Measurements from ENCODE around the gene ADAMTSL1.

Gene ADAMTSL1

DNA sequence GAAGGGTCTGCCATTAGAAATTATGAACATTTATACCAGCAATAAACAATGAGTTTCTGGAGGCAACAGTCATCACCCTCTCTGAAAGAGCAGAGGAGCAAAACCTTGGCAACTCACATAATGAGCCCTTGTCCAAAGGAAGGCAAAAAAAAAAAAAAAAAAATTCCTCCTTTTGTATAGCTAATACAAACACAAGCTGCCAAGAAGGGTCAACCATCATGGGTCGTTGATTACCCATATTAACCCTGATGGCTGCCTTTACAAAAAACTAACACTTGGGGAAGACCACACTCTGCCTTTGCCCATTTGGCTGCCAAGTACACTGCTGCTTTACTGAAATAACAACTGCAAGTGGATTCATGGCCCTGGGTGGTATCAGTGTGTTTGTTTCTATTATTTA lies 272.7 kb downstream of the ADAMTSL1 start:
- Histone ChIP-seq H3K9ac (ENCODE audit: low read length) (no peak overlapping the region), H3K27ac (ENCODE audit: low read depth, low read length) (no peak overlapping the region), H3K36me3 (ENCODE audit: low read length) (no peaks in the 10 kb centered on the region), H3K4me3 (ENCODE audit: insufficient read depth, low read length, poor library complexity, severe bottlenecking) (no peak overlapping the region), H3K79me2 (ENCODE audit: insufficient read depth, low read length) (no peaks in the 10 kb centered on the region), H4K20me1 (ENCODE audit: low read depth, low read length) (no peaks in the 10 kb centered on the region), H3F3A (ENCODE audit: insufficient read depth) (no peaks in the 10 kb centered on the region), H2AFZ (ENCODE audit: low read depth, low read length, severe bottlenecking) (no peak overlapping the region), H3K4me2 (ENCODE audit: low read depth, low read length, poor library complexity, severe bottlenecking) (no peak overlapping the region), H3K9me2 (replicated peaks; ENCODE audit: insufficient read depth, low read length) (no peaks in the 10 kb centered on the region), H3K9me3 (ENCODE audit: insufficient read depth, low read length) (no peaks in the 10 kb centered on the region), H3K27me3 (ENCODE audit: low read length) (no peaks in the 10 kb centered on the region)
- TF ChIP-seq, protein P1, sequence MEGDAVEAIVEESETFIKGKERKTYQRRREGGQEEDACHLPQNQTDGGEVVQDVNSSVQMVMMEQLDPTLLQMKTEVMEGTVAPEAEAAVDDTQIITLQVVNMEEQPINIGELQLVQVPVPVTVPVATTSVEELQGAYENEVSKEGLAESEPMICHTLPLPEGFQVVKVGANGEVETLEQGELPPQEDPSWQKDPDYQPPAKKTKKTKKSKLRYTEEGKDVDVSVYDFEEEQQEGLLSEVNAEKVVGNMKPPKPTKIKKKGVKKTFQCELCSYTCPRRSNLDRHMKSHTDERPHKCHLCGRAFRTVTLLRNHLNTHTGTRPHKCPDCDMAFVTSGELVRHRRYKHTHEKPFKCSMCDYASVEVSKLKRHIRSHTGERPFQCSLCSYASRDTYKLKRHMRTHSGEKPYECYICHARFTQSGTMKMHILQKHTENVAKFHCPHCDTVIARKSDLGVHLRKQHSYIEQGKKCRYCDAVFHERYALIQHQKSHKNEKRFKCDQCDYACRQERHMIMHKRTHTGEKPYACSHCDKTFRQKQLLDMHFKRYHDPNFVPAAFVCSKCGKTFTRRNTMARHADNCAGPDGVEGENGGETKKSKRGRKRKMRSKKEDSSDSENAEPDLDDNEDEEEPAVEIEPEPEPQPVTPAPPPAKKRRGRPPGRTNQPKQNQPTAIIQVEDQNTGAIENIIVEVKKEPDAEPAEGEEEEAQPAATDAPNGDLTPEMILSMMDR (IDR thresholded peaks at IDR 0.05; ENCODE audit: insufficient read depth, low read length, poor library complexity, severe bottlenecking): no peak
- TF ChIP-seq EZH2phosphoT487 (conservative IDR thresholded peaks at IDR 0.05; ENCODE audit: low read length): no peak

DNA sequence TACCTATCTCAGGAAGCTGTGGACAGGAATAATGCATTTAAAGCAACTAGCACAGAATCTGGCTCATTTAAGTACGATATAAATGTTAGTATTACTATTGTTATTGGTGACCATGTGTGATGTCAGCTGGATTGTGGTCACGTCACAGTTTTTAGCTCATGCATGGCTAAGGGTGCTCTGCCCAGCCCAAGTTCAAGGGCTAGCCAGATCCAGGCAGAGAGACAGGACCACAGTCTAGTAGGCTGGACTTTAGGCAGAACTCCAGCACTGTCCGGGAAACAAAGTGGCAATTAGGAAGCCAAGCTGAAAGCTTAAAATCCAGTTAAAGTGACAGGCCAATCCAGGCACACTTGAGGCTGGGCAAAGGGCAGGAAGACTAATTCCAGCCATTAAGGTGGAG lies 273.6 kb downstream of the ADAMTSL1 start:
- Histone ChIP-seq H3K9ac (ENCODE audit: low read length) (no peak overlapping the region), H3F3A (ENCODE audit: insufficient read depth) (no peaks in the 10 kb centered on the region), H3K27ac (ENCODE audit: low read depth, low read length) (no peak overlapping the region), H3K27me3 (ENCODE audit: low read length) (no peaks in the 10 kb centered on the region), H3K4me2 (ENCODE audit: low read depth, low read length, poor library complexity, severe bottlenecking) (no peak overlapping the region), H2AFZ (ENCODE audit: low read depth, low read length, severe bottlenecking) (no peak overlapping the region), H3K79me2 (ENCODE audit: insufficient read depth, low read length) (no peaks in the 10 kb centered on the region), H4K20me1 (ENCODE audit: low read depth, low read length) (no peaks in the 10 kb centered on the region), H3K9me3 (ENCODE audit: insufficient read depth, low read length) (no peaks in the 10 kb centered on the region), H3K4me3 (ENCODE audit: insufficient read depth, low read length, poor library complexity, severe bottlenecking) (no peak overlapping the region), H3K36me3 (ENCODE audit: low read length) (no peaks in the 10 kb centered on the region), H3K9me2 (replicated peaks; ENCODE audit: insufficient read depth, low read length) (no peaks in the 10 kb centered on the region)
- no peak for TF ChIP-seq EZH2phosphoT487 (conservative IDR thresholded peaks at IDR 0.05; ENCODE audit: low read length)
- TF ChIP-seq, protein P1 (IDR thresholded peaks at IDR 0.05; ENCODE audit: insufficient read depth, low read length, poor library complexity, severe bottlenecking): no peak

DNA sequence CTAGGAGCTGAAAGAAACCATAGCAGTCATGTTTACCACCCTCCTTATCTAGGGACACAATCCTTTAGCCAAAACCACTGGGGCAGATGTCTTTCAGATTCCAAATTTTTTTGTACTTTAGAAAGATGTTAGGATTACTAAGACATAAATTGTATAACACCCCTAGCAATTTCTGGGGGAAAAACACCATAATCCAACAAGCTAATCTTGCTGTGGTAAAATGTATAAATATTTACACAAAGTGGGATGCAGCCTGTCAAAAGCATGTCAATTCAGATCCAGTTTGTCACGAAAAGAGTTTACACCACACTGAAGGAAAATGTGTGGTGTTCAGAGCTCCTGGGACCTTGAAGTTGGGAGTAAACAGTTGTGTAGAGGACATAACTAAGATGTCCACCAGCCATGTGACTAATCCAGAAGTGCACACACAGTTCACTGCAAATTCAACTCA lies 274.3 kb downstream of the ADAMTSL1 start:
- H3K9me3 ChIP-seq (ENCODE audit: insufficient read depth, low read length): no peaks in the 10 kb centered on the region
- no peaks in the 10 kb centered on the region for H3K79me2 ChIP-seq (ENCODE audit: insufficient read depth, low read length)
- H3K4me3 ChIP-seq (ENCODE audit: insufficient read depth, low read length, poor library complexity, severe bottlenecking): no peak overlapping the region
- H3K36me3 ChIP-seq (ENCODE audit: low read length): no peaks in the 10 kb centered on the region
- H3K9me2 ChIP-seq (replicated peaks; ENCODE audit: insufficient read depth, low read length): no peaks in the 10 kb centered on the region
- no peak overlapping the region for H3K9ac ChIP-seq (ENCODE audit: low read length)
- no peak overlapping the region for H3K4me2 ChIP-seq (ENCODE audit: low read depth, low read length, poor library complexity, severe bottlenecking)
- H3K27me3 ChIP-seq (ENCODE audit: low read length): no peaks in the 10 kb centered on the region
- no peak overlapping the region for H3K27ac ChIP-seq (ENCODE audit: low read depth, low read length)
- H3F3A ChIP-seq (ENCODE audit: insufficient read depth): no peaks in the 10 kb centered on the region
- TF ChIP-seq, protein P1 (IDR thresholded peaks at IDR 0.05; ENCODE audit: insufficient read depth, low read length, poor library complexity, severe bottlenecking): no peak
- no peak for TF ChIP-seq EZH2phosphoT487 (conservative IDR thresholded peaks at IDR 0.05; ENCODE audit: low read length)
- no peak overlapping the region for H2AFZ ChIP-seq (ENCODE audit: low read depth, low read length, severe bottlenecking)
- H4K20me1 ChIP-seq (ENCODE audit: low read depth, low read length): no peaks in the 10 kb centered on the region

Measured in SU-DHL-6 (cell line).